ENCODE measurements around the gene GDA.

DNA sequence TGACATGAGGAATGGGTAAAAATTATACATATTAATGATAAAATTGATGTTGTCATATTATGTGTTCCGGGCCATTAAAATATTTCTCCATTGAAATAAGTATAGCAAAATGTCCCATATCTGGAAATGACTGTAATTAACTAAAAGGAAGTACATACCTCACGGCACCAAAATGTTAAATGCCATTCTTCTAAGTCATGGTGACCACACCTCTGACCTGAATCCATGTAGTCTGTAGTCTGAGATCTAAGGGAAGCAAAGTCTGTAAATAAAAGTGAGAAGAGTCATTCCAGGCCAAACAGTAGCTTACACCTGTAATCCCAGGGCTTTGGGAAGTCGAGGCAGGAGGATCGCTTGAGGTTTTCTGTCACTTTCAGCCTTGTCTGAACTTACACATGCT, 8.7 kb upstream of the GDA start:
- TF ChIP-seq POLR2A (IDR thresholded peaks at IDR 0.05; ENCODE audit: low read length) (no peak), GATA1 (IDR thresholded peaks at IDR 0.05; ENCODE audit: low read depth, low read length) (no peak)

Measured in erythroblast (primary cell).